Psoas muscle (tissue), 8 donors: ENCODE results near the gene CD47. TPM values are rescaled to one million over a fixed set of nuclear protein-coding genes. Genes with fewer than 3 reads are reported as not detected.

Experiments used
- ATAC-seq, 4 donors: fragments of 200-7000 bp; cut with Tn5 transposase; one replicate each; pipeline ENCODE4 v1.9.1; 2020; ENCODE audit warnings: moderate library complexity in 3 of 4, mild to moderate bottlenecking in 2 of 4
- DNase-seq, 2 donors: peaks; one replicate each; pipeline ENCODE4 v3.0.0-alpha.2; 2020
- H3K27ac ChIP-seq: fragments of 200-600 bp; one replicate; pipeline ENCODE4 v1.8.0; 2022
- H3K27me3 ChIP-seq, 3 donors: fragments of 200-600 bp in 1 of 3; one replicate each; pipeline versions ENCODE4 v1.6.1 to v1.8.0; 2013 to 2022; ENCODE audit warnings: low read length in 2 of 3, mild to moderate bottlenecking in 2 of 3, moderate library complexity in 1 of 3; ENCODE audit not compliant: insufficient read depth in 3 of 3
- H3K36me3 ChIP-seq, 2 donors: fragments of 200-600 bp in 1 of 2; one replicate each; pipeline versions ENCODE4 v1.6.1 to v1.8.0; 2013 to 2022; ENCODE audit warnings: low read depth in 1 of 2, mild to moderate bottlenecking in 1 of 2, moderate library complexity in 1 of 2; ENCODE audit not compliant: insufficient read depth in 1 of 2
- H3K4me1 ChIP-seq: fragments of 200-600 bp; one replicate; pipeline ENCODE4 v1.8.0; 2022
- H3K4me3 ChIP-seq: fragments of 200-600 bp; one replicate; pipeline ENCODE4 v1.8.0; 2022; ENCODE audit warnings: mild to moderate bottlenecking
- H3K9me3 ChIP-seq: fragments of 200-600 bp; one replicate; pipeline ENCODE4 v1.8.0; 2022
- CTCF ChIP-seq: fragments of 200-600 bp; IDR thresholded peaks from one replicate; pipeline ENCODE4 v1.8.0; 2022; ENCODE audit warnings: antibody characterized with exemption
- WGBS, 3 donors: extraction: QIAGEN DNeasy Blood & Tissue Kit; methylation state at CpG; one replicate each; pipeline versions ENCODE4 v1.1.6 to v1.1.7; 2013; 5-methylcytosine and 5-hydroxymethylcytosine counted together
- intact Hi-C, 2 donors: fragments of 100-400 bp; cut with DNase I; formaldehyde crosslinking; loops; one replicate each; pipeline versions ENCODE4 v1.11.0 to v1.14.2; 2022
- polyA plus RNA-seq, 3 donors: library from polyadenylated mRNA; stranded (reverse); fragments of 200-250 nt; gene quantifications; one replicate each; pipeline ENCODE4 v1.2.3, GENCODE V29; 2013
- total RNA-seq, 4 donors: library from RNA; stranded (reverse); fragmentation: NEBNext Ultra II Directional in 2 of 4; extraction: Animal tissue kit (Norgen Biotek cat#: 25700) in 2 of 4; gene quantifications; one replicate each; pipeline versions ENCODE4 v1.2.1 to v1.2.4, GENCODE V29; 2021 to 2023
- donor health status: healthy with polysubstance abuse.
- donor health status: DM: no; HTN: no; CAD: no; lungs with moderate emphysema.
- donor health status: Bipolar disorder and iron deficiency.
- donor health status: healthy.
- donor health status: DM: yes; HTN: yes; CAD: no.
- donor health status: DM: no; HTN: no; CAD: no.
- donor health status: DM: no; HTN: no; CAD: no.
- donor health status: DM: yes; HTN: yes; CAD: no.

Gene CD47
- total and polyA plus RNA-seq, 7 donors = 12.2 to 53.1 (median 16.6) TPM

DNA sequence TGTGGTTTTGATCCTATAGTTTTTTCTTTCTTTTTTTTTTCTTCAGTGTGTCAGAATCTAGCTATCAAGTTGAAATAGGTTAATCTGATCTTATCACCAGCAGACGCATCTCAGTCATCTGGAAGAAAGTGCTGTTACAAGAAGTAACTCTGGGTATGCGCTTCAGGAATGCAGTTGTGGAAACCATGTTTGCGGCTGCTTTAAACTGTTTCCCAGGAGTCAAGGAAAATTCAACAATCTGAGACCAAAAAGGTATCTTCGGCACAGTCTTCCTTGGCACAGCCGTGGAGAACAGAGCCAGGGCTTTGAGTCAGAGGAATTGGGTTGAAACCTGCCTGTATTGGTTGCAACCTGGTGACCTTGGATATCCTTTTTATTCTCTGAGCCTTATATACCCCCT, 59.9 kb downstream of the CD47 start:
- DNase-seq (no peak), ATAC-seq (no peak)
- Histone ChIP-seq H3K4me1 (no peaks in the 10 kb centered on the region), H3K9me3 (no peaks in the 10 kb centered on the region), H3K4me3 (no peak overlapping the region), H3K27ac (no peak overlapping the region), H3K36me3 (no peaks in the 10 kb centered on the region), H3K27me3 (no peaks in the 10 kb centered on the region)
- no peak for TF ChIP-seq CTCF
- intact Hi-C loops = no loop called here
- WGBS, 3 donors = 87 to 91% (median 88%) methylated on average over 5 of the region's 5 CpGs

DNA sequence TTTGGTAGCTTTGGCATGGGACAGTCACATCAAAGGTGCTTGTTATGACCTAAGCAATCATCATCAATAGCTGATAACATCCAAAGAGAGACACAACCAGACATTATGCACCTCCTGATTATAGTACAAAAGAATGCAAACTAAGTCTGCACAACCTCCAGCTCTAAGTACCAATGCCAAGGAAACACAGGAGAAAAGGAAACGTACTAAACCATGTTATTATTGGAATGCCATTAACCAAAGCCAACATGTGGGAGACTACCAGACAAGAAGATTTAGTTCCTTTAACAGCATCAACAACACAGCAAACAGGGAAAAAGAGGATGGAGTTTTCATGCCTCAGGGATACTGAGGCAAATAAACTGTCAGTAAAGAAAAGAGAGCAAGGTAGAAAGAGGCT, 61.4 kb downstream of the CD47 start:
- intact Hi-C loops = loop anchor here in 1 of 2 donors (5.0 kb wide), 1 partner anchor 278 kb away; no protein-coding TSS in a partner anchor
- DNase-seq = no peak
- Histone ChIP-seq H3K36me3 (no peaks in the 10 kb centered on the region), H3K4me1 (no peaks in the 10 kb centered on the region), H3K27ac (no peak overlapping the region), H3K9me3 (no peaks in the 10 kb centered on the region), H3K27me3 (no peaks in the 10 kb centered on the region), H3K4me3 (no peak overlapping the region)
- WGBS, 3 donors = 38 to 67% (median 45%) methylated on average over 1 of the region's 1 CpG
- no peak for TF ChIP-seq CTCF
- no peak for ATAC-seq

- no peaks in the 10 kb centered on the region for H3K9me3 ChIP-seq
- H3K36me3 ChIP-seq = no peaks in the 10 kb centered on the region
- H3K27me3 ChIP-seq = no peaks in the 10 kb centered on the region
- H3K4me3 ChIP-seq = no peak overlapping the region
- DNase-seq = no peak
- no peaks in the 10 kb centered on the region for H3K4me1 ChIP-seq
- no peak for ATAC-seq
- intact Hi-C loops = loop anchor here in 1 of 2 donors (5.0 kb wide), 1 partner anchor 278 kb away; no protein-coding TSS in a partner anchor
- no peak for TF ChIP-seq CTCF
- 90 to 97% (median 91%) methylated on average over 2 of the region's 2 CpGs for WGBS, 3 donors
- H3K27ac ChIP-seq = no peak overlapping the region
Measured at GRCh38 chr3:108028896-108029295, 61.9 kb downstream of the CD47 start.

DNA sequence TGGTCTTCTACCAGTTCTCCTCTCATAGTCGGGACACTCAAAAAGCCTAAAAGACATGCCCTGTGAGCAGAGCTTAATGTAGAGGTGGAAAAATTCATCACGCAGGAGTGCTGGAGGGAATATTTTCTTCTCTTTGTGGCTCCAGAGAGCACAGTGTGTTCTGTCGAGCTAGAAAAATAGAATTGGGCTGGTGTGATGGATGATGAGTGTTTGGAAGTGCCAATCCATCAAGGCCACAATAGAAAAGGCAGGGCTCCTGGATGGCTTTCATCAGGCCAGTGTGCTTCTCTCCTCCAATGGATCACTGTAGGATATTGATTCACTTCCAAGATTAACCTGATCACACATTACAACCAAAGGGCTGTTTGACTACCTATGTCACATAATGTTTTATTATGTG, 65.7 kb downstream of the CD47 start:
- Histone ChIP-seq H3K36me3 (no peaks in the 10 kb centered on the region), H3K27ac (no peak overlapping the region), H3K27me3 (no peaks in the 10 kb centered on the region), H3K4me3 (no peak overlapping the region), H3K9me3 (no peaks in the 10 kb centered on the region), H3K4me1 (no peaks in the 10 kb centered on the region)
- TF ChIP-seq CTCF = no peak
- ATAC-seq = no peak
- WGBS, 3 donors = 89 to 94% (median 90%) methylated on average over 3 of the region's 3 CpGs
- no peak for DNase-seq
- intact Hi-C loops = loop anchor here in 1 of 2 donors (5.0 kb wide), 1 partner anchor 282 kb away; no protein-coding TSS in a partner anchor

DNA sequence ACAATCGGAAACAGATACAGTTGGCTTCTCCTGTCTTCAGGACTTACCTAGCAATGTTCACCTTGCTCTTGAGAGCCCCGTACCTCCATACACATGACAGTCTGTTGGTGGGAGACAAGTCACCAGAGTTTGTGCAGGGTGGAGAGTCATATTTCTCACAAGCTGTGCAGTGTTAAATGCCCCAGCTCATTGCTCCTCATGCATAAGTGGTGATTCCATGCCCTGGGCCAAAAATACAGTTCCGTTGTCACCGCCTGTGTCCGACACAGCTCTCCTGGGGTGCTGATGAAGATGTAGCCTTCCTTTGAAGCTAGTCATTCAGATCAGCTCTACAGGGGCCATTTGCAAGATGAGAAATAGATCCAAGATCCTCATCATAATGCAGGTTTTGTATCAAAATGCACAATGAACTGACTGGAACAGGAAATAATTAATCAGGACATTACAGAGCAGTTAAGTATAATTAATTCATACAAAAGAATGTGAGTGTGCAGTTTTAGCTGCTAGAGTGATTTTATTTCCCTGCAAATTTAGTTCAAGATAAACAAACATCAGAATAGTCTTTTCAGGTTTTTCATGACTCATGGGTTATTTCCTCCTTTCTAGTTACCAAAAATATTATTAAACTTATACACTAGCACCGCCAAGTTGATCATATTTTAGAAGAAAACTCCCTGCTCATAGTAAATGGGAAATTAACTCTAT, 66.5 kb downstream of the CD47 start:
- H3K27me3 ChIP-seq = no peaks in the 10 kb centered on the region
- H3K9me3 ChIP-seq = no peaks in the 10 kb centered on the region
- DNase-seq = no peak
- no peak overlapping the region for H3K4me3 ChIP-seq
- H3K36me3 ChIP-seq = no peaks in the 10 kb centered on the region
- H3K4me1 ChIP-seq = no peaks in the 10 kb centered on the region
- no peak for ATAC-seq
- WGBS, 3 donors = 77 to 87% (median 86%) methylated on average over 6 of the region's 6 CpGs
- H3K27ac ChIP-seq = no peak overlapping the region
- no peak for TF ChIP-seq CTCF
- intact Hi-C loops = no loop called here
